Measurements from ENCODE around the gene PIP4K2C. TPM values are rescaled to one million over a fixed set of nuclear protein-coding genes. Genes with fewer than 3 reads are reported as not detected.

PIP4K2C gene
- total RNA-seq, 4 donors from 2014 or later: 21.7 to 38.7 (median 33.1) TPM

- Histone ChIP-seq H3K9me3 (no peaks in the 10 kb centered on the region), H3K27ac (no peak overlapping the region), H3K27me3 (no peaks in the 10 kb centered on the region), H3K36me3 (peaks cover 0 to 36% of the 10 kb centered on the region in 2 donors), H3K4me1 (no peaks in the 10 kb centered on the region), H3K4me3 (no peak overlapping the region)
- 78 to 89% methylated on average over 1 of the region's 4 CpGs for WGBS, 2 donors (ENCODE audit: low coverage in 1 of 2)
- no peak for TF ChIP-seq CTCF (IDR thresholded peaks at IDR 0.05)
- TF ChIP-seq POLR2A (IDR thresholded peaks at IDR 0.05): no peak
- no peak for TF ChIP-seq POLR2AphosphoS5 (IDR thresholded peaks at IDR 0.05)
- no peak for ATAC-seq
These were observed 10.6 kb upstream of the PIP4K2C start for GRCh38 chr12:57580466-57580795.

- TF ChIP-seq POLR2A (IDR thresholded peaks at IDR 0.05): no peak
- TF ChIP-seq EP300 (IDR thresholded peaks at IDR 0.05): no peak
- TF ChIP-seq CTCF (IDR thresholded peaks at IDR 0.05): no peak
- TF ChIP-seq POLR2AphosphoS5 (IDR thresholded peaks at IDR 0.05): no peak
- no peaks in the 10 kb centered on the region for H3K9me3 ChIP-seq
- H3K36me3 ChIP-seq: peaks cover 0 to 24% of the 10 kb centered on the region in 2 donors
- WGBS, 2 donors (ENCODE audit: low coverage in 1 of 2): 100% methylated on average over 1 of the region's 1 CpG; no CpG with 5 or more reads in 1 of the 2 donors
- no peak overlapping the region for H3K4me3 ChIP-seq
- no peak for ATAC-seq
- H3K27ac ChIP-seq: no peak overlapping the region
- no peaks in the 10 kb centered on the region for H3K4me1 ChIP-seq
- no peaks in the 10 kb centered on the region for H3K27me3 ChIP-seq
These were observed 9.2 kb upstream of the PIP4K2C start for GRCh38 chr12:57581802-57582201.

- Histone ChIP-seq H3K36me3 (peaks cover 0 to 20% of the 10 kb centered on the region in 2 donors), H3K27ac (no peak overlapping the region), H3K4me3 (no peak overlapping the region), H3K9me3 (no peaks in the 10 kb centered on the region), H3K27me3 (no peaks in the 10 kb centered on the region), H3K4me1 (no peaks in the 10 kb centered on the region)
- TF ChIP-seq POLR2AphosphoS5 (IDR thresholded peaks at IDR 0.05): no peak
- TF ChIP-seq POLR2A (IDR thresholded peaks at IDR 0.05): no peak
- no peak for TF ChIP-seq EP300 (IDR thresholded peaks at IDR 0.05)
- no peak for TF ChIP-seq CTCF (IDR thresholded peaks at IDR 0.05)
- no peak for ATAC-seq
- 100% methylated on average over 1 of the region's 1 CpG; no CpG with 5 or more reads in 1 of the 2 donors for WGBS, 2 donors (ENCODE audit: low coverage in 1 of 2)
These were observed 8.6 kb upstream of the PIP4K2C start for GRCh38 chr12:57582440-57582839.

GRCh38 chr12:57583008-57583831 is 7.8 kb upstream of the PIP4K2C start:
- no peaks in the 10 kb centered on the region for H3K27me3 ChIP-seq
- peaks cover 0 to 12% of the 10 kb centered on the region in 2 donors for H3K36me3 ChIP-seq
- TF ChIP-seq POLR2A (IDR thresholded peaks at IDR 0.05) (no peak), CTCF (IDR thresholded peaks at IDR 0.05) (peak; percentile 94 to 98 (median 96))
- WGBS, 2 donors (ENCODE audit: low coverage in 1 of 2): 39 to 44% methylated on average over 9 to 10 of the region's 13 CpGs
- peak; percentile 88 for ATAC-seq
- no peak overlapping the region for H3K27ac ChIP-seq
- no peak overlapping the region for H3K4me3 ChIP-seq
- H3K4me1 ChIP-seq: no peaks in the 10 kb centered on the region
- no peaks in the 10 kb centered on the region for H3K9me3 ChIP-seq

- no peak overlapping the region for H3K4me3 ChIP-seq
- WGBS, 2 donors (ENCODE audit: low coverage in 1 of 2): 100% methylated on average over 1 of the region's 2 CpGs; no CpG with 5 or more reads in 1 of the 2 donors
- peaks cover 0 to 10% of the 10 kb centered on the region in 2 donors for H3K36me3 ChIP-seq
- no peaks in the 10 kb centered on the region for H3K9me3 ChIP-seq
- H3K27me3 ChIP-seq: no peaks in the 10 kb centered on the region
- TF ChIP-seq EP300 (IDR thresholded peaks at IDR 0.05) (no peak), POLR2A (IDR thresholded peaks at IDR 0.05) (no peak), CTCF (IDR thresholded peaks at IDR 0.05) (no peak), POLR2AphosphoS5 (IDR thresholded peaks at IDR 0.05) (no peak)
- H3K4me1 ChIP-seq: no peaks in the 10 kb centered on the region
- no peak for ATAC-seq
- H3K27ac ChIP-seq: no peak overlapping the region
These were observed 6.9 kb upstream of the PIP4K2C start for GRCh38 chr12:57584050-57584449.
